NCI-H1105 (cell line): Measurements from ENCODE around the gene MIPEP.
"Not testable (repeated sequence)": the region's sequence is repeated elsewhere in the genome, so short reads cannot be mapped to it uniquely, and the experiment has no call there.

Experiments used
- DNase-seq: peaks from one replicate; lab custom pipeline; 2025; lab: John Stamatoyannopoulos, UW

Gene MIPEP

GRCh38 chr13:23889615-23890607 is 711 bp upstream of the MIPEP start:
- DNase-seq: no peak

- not testable (repeated sequence) for DNase-seq
Measured at GRCh38 chr13:23884361-23884760, 4.8 kb downstream of the MIPEP start.

- DNase-seq: no peak
Measured at GRCh38 chr13:23883255-23883654, 5.9 kb downstream of the MIPEP start.

GRCh38 chr13:23881402-23881800 is 7.8 kb downstream of the MIPEP start:
- not testable (repeated sequence) for DNase-seq

- DNase-seq: not testable (repeated sequence)
Measured at GRCh38 chr13:23880493-23881401, 8.5 kb downstream of the MIPEP start.

GRCh38 chr13:23877286-23877685 is 11.9 kb downstream of the MIPEP start:
- no peak for DNase-seq

GRCh38 chr13:23876265-23876664 is 12.9 kb downstream of the MIPEP start:
- DNase-seq: no peak

- no peak for DNase-seq
Measured at GRCh38 chr13:23871616-23872220, 17.5 kb downstream of the MIPEP start.

GRCh38 chr13:23870356-23871140 is 18.7 kb downstream of the MIPEP start:
- no peak for DNase-seq

- no peak for DNase-seq
Measured at GRCh38 chr13:23868521-23868920, 20.7 kb downstream of the MIPEP start.

- DNase-seq: no peak
Measured at GRCh38 chr13:23867027-23867491, 22.1 kb downstream of the MIPEP start.

GRCh38 chr13:23866420-23867026 is 22.7 kb downstream of the MIPEP start:
- no peak for DNase-seq

GRCh38 chr13:23865906-23866305 is 23.3 kb downstream of the MIPEP start:
- no peak for DNase-seq

GRCh38 chr13:23865026-23865425 is 24.2 kb downstream of the MIPEP start:
- DNase-seq: no peak

- no peak for DNase-seq
Measured at GRCh38 chr13:23861310-23861709, 27.9 kb downstream of the MIPEP start.

GRCh38 chr13:23859904-23860303 is 29.3 kb downstream of the MIPEP start:
- DNase-seq: no peak

- no peak for DNase-seq
Measured at GRCh38 chr13:23859455-23859854, 29.7 kb downstream of the MIPEP start.

GRCh38 chr13:23858546-23858945 is 30.7 kb downstream of the MIPEP start:
- DNase-seq: no peak

- DNase-seq: no peak
Measured at GRCh38 chr13:23856008-23856750, 33.0 kb downstream of the MIPEP start.

GRCh38 chr13:23855360-23855759 is 33.8 kb downstream of the MIPEP start:
- no peak for DNase-seq
